HG02610 (cell line): ENCODE results near the gene CEACAM16.
"Not testable (repeated sequence)": the region's sequence is repeated elsewhere in the genome, so short reads cannot be mapped to it uniquely, and the experiment has no call there.

Source experiments
- ATAC-seq: cut with Tn5 transposase; IDR thresholded peaks from one replicate; pipeline ENCODE4 v1.9.1; 2021; ENCODE audit warnings: mild to moderate bottlenecking, moderate library complexity; ENCODE audit not compliant: unreplicated experiment

Gene CEACAM16

GRCh38 chr19:44698492-44699201, at the start of gene CEACAM16:
Gene CEACAM16 (plus strand): TSS chr19:44699151. CDS start chr19:44701457, 2,306 bp downstream.
- ATAC-seq = no peak

GRCh38 chr19:44649578-44650145, 49.3 kb upstream of the CEACAM16 start:
- no peak for ATAC-seq

- no peak for ATAC-seq
Observed at GRCh38 chr19:44653343-44653742, 45.6 kb upstream of the CEACAM16 start.

- ATAC-seq = peak; percentile 71
Observed at GRCh38 chr19:44653977-44654774, 44.8 kb upstream of the CEACAM16 start.

- no peak for ATAC-seq
Observed at GRCh38 chr19:44657211-44657921, 41.6 kb upstream of the CEACAM16 start.

GRCh38 chr19:44658069-44658733, 40.8 kb upstream of the CEACAM16 start:
- no peak for ATAC-seq

- no peak for ATAC-seq
Observed at GRCh38 chr19:44660081-44660480, 38.9 kb upstream of the CEACAM16 start.

- no peak for ATAC-seq
Observed at GRCh38 chr19:44661205-44661604, 37.7 kb upstream of the CEACAM16 start.

GRCh38 chr19:44661904-44662303, 37.0 kb upstream of the CEACAM16 start:
- no peak for ATAC-seq

GRCh38 chr19:44662691-44663385, 36.1 kb upstream of the CEACAM16 start:
- no peak for ATAC-seq

GRCh38 chr19:44663996-44664395, 35.0 kb upstream of the CEACAM16 start:
- no peak for ATAC-seq

GRCh38 chr19:44664976-44665375, 34.0 kb upstream of the CEACAM16 start:
- no peak for ATAC-seq

GRCh38 chr19:44666852-44667556, 31.9 kb upstream of the CEACAM16 start:
- ATAC-seq = no peak

GRCh38 chr19:44668985-44669764, 29.8 kb upstream of the CEACAM16 start:
- no peak for ATAC-seq

- not testable (repeated sequence) for ATAC-seq
Observed at GRCh38 chr19:44670027-44670426, 28.9 kb upstream of the CEACAM16 start.

- no peak for ATAC-seq
Observed at GRCh38 chr19:44671400-44671799, 27.6 kb upstream of the CEACAM16 start, which contains the start of gene CEACAM19. Gene CEACAM19 (plus strand): TSS chr19:44671482. CDS start chr19:44671932, 450 bp downstream.

GRCh38 chr19:44672226-44672625, 26.7 kb upstream of the CEACAM16 start:
- ATAC-seq = no peak

- no peak for ATAC-seq
Observed at GRCh38 chr19:44673510-44673909, 25.4 kb upstream of the CEACAM16 start.

- ATAC-seq = no peak
Observed at GRCh38 chr19:44675521-44675920, 23.4 kb upstream of the CEACAM16 start.
